ENCODE data around the gene ZNF367.
A peak's percentile ranks its signal among the peaks of the same experiment; 100 is the strongest.

ZNF367 gene

DNA sequence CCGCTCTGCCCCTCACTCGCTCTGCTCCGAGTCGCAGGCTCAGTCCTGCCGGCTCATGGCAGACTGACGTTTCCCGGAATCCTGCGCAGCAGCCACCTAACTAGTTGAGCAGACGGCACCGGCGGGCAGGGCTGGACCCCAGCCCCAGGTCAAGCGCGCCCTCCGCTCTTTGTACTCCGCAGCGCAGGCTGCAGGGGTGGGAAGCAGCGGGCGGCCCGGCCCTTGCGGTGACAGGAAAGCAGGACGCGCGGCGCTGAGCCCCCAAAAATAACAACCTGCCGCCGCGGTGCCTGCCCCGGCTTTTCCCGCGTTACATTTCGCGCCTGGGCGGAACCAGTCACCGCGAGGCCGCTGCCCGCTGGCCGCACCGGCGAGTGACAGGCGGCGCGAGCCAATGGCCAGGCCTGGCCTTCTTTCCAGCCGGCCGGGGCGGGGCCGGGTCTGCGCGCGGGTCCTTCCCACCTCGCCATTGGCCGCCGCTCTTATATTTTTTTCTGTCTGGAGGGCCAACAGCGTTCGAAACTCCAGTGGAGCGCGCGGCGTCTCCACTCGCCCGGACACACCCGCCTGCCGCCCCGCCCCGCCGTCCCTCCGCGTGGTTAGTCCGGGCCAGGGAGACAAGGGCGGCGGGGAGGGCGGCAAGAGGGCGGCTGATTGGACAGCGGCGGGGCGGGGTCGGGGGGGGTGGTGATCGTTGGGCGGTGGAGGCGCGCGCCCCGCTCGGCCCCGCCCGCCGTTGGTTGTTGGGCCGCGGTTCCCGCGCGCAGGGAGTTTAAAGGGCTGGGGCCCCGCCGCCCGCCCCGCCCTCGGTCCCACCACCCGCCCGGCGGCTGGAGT, at the start of gene ZNF367:
TSS of gene ZNF367 (minus strand) at position 288 of the 837 bp plus-strand sequence. CDS start 338 bp downstream, outside the sequence.
- DNase-seq (ENCODE audit: low spot score) = peak; percentile 93

DNA sequence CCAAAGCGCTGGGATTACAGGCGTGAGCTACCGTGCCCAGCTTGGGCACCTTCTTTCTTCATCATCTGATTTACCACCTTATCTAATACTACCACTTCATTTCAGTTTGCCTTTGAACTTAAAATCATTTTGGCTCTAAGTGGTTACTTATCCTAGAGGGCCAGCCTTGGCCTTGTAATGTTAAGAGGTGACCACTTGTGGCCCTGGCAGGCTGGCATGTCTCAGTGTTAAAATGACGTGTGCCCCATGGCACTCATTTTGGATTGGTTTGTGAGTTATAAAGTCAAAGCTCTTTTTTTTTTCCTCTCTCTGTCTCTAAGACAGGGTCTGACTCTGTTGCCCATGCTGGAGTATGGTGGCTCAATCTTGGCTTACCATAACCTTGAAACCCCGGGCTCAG, 49.6 kb upstream of the ZNF367 start:
- no peak for DNase-seq (ENCODE audit: low spot score)

DNA sequence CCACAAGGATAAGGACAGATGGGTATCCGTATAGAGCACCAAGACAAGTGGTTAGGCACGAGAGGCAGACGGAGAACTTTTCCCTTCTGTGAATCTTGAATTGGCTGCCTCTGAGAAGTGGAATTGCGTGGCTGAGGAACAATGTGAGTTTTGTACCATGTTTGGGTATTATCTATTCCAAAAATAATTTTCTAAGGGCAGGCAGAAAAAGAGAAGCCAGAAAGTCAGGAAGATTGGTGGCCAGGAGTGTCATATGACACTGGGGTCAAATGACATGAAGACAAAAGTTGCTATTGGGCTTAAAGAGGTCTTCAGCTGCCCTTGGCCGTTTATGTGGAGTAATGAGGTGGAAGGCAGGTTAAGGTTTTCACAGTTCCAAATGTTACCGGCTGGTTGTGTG, 46.3 kb upstream of the ZNF367 start:
- no peak for DNase-seq (ENCODE audit: low spot score)

DNA sequence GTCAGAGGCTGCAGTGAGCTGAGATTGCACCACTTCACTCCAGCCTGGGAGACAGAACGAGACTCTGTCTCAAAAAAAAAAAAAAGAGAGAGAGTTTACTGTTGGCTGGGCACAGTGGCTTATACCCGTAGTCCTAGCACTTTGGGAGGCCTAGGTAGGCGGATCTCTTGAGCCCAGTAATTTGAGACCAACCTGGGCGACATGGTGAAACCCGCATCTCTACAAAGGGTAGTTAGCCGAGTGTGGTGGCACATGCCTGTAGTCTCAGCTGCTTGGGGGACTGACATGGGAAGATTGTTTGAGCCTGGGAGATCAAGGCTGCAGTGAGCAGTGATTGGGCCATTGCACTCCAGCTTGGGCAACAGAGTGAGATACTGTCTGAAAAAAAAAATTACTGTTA, 44.4 kb upstream of the ZNF367 start:
- no peak for DNase-seq (ENCODE audit: low spot score)

DNA sequence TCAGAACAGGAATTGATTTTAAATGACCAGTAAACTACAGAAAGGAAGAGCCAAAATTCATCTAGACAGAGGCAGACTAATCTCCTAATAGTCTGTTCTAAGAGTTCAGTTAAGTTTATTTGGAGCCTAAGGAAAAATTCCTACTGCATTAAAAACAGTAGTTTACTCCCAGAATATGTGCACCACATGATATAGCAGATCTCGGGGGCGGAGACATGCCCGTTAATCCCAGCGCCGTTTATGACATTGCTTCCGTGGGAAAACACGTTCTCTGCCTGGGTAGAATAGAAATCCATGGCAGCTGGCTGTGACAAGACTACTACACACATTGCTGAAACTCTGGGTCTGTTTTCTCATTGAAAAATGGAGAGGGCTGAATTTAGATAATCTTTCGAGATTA, 43.2 kb upstream of the ZNF367 start:
- no peak for DNase-seq (ENCODE audit: low spot score)

DNA sequence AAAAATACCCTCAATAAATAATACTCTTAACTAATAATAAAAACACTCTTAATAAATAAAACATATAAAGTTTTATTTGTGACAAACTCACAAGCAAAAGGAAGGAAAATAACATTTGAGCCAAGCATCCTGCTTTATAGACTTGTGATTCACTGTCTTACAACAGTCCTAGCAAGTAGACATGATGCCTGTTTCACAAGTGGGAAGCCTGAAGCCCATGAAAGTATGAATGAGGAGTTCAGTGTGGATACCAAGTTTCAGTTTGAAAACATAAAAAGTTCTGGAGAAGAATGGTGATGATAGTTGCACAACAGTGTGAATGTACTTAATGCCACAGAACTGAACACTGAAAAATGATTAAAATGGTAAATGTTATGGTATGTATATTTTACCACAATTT, 42.7 kb upstream of the ZNF367 start:
- no peak for DNase-seq (ENCODE audit: low spot score)

DNA sequence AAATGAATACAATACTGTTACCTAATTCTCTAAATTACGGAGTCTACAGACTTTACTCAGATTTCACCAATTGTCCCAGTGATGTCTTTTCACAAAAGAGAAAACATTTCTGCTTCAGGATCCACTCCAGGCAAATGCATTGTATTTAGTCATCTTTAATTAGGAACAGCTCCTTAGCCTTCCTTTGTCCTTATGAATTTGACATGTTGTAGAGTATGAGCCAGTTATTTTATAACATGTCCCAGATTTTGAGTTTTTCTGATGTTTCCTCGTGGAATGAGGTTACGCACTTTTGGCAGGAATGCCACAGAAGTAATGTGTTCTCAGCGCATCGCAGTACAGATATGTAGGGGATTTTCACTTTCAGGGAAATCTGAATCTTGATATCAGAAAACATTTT, 42.3 kb upstream of the ZNF367 start:
- DNase-seq (ENCODE audit: low spot score) = no peak

DNA sequence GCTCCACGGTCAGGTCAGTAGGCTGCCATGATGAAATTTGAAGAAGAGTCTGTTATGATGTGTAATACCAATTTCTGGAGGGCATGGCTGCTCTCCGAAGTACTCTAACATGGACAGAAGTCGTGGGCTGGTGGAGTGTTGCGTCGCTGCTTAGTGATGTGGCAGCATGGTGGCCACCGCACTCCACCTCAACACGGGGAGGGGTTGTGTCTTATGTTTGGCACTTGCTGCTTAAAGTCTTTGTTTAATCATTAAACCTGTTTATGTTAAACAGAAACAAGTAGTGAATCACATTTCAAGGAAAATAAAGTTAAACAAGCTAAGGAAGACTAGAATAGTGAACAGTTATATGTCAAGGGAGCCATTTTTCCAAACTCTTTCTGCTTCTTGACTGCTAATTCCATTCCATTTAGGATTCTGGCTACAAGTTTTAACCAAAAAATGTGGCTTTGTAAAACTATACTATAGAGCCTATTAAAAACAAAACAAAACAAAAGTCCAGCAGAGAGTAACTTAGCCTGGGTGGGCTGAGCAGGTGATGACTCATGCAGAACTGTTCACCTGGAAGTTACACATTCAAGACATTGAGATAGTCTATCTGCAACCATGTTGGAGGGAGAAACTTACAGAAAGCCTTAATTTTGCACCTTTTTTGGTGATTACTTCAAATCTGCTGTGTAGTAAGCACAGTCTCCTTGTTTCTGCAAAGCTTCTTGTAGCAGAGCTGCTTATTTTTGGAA, 41.3 kb upstream of the ZNF367 start:
- no peak for DNase-seq (ENCODE audit: low spot score)

DNA sequence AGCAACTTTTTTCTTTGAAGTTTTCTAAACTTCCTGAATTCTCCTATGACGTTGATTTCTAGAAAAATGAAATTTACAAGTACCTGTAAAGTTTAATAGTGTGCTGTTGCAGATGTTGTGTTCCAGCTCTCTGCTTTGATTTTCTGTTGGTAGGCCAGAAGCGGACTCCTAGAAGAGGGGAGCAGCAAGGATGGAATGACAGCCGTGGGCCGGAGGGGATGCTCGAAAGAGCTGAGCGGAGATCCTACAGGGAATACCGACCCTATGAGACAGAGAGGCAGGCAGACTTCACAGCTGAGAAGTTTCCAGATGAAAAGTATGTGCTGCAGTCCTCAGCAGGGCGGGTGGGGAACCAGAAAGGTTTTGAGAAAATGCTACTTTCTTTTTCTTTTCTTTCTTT, 40.1 kb upstream of the ZNF367 start:
- no peak for DNase-seq (ENCODE audit: low spot score)

DNA sequence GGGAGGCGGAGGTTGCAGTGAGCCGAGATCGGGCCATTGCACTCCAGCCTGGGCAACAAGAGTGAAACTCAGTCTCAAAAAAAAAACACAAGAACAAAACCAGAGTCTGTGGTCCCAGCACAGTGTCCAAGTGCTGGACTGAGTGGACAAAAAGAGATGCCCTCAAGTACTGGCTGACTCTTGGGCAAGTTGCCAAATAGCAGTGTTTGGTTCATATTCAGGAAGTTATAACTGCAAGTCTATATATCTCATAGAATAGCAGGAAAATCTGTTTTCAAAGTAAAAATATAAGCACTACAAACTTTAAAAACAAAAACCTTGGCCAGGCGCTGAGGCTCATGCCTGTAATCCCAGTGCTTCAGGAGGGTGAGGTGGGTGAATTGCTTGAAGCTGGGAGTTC, 39.1 kb upstream of the ZNF367 start:
- no peak for DNase-seq (ENCODE audit: low spot score)

DNA sequence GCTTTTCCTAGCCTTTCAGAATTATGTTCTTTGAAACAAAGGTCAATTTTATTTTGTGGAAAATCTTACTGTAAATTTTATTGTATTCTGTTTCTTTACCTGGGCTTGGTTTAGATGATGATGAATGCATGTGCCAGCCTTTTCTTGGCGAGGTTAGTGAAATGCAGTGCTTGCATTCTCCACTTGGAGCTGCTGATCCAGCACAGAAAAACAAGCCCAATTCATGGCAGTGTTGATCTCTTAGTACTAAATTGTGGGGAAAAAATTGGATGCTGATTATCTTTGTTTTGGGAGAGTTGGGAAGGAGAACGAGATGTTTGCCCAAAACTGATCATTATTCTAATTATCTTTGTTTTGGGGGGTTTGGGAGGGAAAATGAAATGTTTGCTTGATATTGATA, 35.5 kb upstream of the ZNF367 start:
- no peak for DNase-seq (ENCODE audit: low spot score)

DNA sequence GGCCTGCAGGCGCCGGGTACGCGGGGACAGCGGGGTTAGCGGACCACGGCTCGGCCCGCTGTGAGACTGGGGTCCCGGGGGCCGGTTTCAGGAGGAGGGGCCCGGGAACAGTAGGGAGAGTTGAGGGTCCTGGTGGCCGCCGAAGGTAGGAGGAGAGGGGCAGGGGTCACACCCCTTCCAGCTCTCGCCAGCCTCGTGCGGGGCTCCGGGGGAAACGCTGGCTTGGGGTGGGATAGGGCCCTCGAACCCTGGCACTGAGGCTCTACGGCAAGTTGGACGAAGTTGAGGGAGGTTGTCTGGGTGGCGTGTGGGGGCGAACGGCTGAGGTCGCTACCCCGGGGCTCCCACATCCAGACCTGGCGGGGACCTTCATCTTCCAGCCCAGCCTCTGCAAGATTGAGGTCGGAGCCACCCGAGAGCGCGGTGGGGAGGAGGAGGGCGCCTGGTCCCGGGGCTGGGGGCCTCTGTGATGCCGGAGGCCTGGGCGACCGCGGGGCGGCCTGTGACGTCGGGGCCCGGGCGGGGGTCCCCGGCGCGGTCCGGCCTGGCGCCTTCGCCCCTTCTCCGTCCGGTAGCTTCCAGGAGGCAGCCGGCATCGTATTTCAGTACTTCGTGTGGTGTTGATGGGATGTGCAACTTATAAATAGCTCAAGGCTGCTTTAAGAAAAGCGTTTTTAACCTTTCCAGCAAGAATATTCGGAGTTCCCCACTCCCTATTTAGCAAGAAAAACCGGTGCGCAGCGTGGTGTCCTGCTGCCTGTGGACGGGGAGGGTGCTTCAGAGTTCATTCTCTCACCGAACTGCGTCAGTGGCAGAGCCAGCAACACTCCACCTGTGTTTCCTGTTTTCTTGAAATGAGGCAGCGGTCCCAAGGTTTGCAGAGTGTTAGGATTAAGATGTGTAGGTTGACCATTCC, 32.7 kb upstream of the ZNF367 start:
- DNase-seq (ENCODE audit: low spot score) = no peak

DNA sequence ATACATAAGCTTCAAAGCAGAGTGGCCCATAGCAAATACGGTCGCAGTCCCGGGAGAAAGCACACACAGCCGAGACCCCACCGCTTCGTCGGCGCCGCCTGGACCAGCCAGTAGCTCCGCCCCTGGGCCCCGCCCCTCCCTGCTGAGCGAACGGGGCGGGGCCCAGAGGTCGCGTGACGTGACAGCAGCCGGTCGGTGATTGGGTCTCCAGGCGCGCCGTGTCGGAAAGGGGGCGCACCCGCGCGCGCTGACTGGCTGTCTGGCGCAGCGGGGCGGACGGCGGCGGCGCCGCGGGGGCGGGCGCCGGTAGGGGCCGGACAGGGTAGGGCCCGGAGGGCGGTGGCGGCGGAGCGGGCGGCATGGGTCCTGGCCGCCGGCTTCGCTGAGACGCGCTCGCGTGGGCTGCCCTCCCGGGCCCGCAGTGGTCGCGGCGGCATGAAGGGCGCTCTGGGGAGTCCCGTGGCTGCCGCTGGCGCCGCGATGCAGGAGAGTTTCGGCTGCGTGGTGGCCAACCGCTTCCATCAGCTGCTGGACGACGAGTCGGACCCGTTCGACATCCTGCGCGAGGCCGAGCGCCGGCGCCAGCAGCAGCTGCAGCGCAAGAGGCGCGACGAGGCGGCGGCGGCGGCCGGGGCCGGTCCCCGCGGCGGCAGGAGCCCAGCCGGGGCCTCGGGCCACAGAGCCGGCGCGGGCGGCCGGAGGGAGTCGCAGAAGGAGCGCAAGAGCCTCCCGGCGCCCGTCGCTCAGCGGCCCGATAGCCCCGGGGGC, 31.9 kb upstream of the ZNF367 start, which contains the start of gene HABP4:
TSS of gene HABP4 (plus strand) at position 325 of the 768 bp plus-strand sequence. CDS start at position 436, 111 bp downstream.
- peak; percentile 93 for DNase-seq (ENCODE audit: low spot score)

DNA sequence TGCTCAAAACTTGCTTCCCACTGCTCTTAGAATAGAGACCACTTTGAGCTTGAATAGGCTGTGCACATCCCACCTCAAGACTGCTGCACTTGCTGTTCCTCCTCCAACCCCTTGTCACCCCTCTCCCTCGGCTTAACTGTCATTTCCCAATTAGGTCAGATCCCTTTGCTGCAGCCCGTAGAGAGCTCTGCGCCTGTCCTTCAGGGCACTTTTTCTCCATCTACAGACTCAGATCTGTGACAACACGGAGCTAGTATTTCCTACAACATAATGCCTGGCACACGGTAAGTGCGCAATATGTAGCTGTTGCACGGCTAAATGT, 31.3 kb upstream of the ZNF367 start:
- DNase-seq (ENCODE audit: low spot score) = no peak

DNA sequence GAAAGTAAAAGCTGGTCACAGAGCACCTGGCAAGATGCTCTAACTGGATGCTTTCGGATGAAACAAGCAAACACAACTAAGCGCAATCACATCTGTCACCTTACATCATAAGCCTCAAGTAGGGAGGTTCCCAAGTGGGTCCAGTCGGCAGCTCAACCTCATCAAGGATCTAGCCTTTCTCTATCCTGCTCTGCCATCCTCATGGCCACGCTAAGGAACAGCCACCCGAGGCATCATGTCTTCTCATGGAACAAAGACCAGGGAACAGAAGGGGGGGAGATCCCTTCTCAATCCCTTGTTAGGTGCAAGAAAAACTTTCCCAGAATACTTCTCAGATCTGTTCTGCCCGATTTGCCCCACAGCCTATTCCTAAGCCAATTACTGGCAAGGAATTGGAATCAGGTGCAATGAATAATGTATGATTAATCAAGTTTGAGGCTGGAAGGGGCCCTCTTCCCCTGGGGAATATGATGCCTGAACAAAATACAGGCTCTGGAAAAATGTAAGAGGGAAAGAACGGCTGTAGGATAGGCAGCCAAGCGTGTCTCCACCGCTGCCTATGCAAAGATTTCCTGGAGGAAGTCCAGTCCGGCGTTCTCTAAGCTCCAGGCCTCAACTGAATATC, 30.5 kb upstream of the ZNF367 start:
- DNase-seq (ENCODE audit: low spot score) = no peak

DNA sequence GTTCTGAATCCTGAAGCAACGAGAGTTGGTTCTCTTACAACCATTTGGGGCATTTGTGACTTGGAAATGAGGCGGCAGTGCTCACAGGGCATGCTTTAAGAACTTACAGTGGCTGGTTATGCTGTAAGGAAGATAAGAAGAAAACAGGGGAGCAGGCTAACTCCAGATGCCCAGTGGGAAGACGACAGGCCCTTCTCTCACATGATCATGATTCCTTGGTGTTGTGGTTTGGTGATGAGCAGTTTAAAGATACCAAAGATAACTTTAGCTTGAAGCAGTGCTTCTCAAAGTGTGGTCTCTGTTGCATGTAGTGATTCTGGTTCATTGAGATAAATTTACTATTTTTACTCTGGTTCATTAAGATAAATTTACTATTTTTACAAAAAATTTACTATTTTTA, 29.2 kb upstream of the ZNF367 start:
- DNase-seq (ENCODE audit: low spot score) = no peak

DNA sequence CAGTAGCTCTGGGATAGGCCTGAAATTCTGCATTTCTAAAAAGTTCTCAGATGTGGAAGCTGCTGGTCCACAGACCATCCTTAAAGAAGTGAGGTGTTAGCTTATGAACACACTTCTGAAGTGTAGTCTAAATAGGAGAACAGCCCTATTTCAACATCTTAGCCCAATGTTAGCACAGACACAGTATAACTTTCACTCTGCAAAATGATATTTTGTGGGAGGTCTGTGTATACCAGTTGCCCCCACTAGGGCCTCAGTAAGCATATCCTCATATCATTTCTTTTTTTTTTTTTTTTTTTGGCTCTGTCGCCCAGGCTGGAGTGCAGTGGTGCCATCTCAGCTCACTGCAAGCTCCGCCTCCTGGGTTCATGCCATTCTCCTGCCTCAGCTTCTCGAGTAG, 24.3 kb upstream of the ZNF367 start:
- no peak for DNase-seq (ENCODE audit: low spot score)

DNA sequence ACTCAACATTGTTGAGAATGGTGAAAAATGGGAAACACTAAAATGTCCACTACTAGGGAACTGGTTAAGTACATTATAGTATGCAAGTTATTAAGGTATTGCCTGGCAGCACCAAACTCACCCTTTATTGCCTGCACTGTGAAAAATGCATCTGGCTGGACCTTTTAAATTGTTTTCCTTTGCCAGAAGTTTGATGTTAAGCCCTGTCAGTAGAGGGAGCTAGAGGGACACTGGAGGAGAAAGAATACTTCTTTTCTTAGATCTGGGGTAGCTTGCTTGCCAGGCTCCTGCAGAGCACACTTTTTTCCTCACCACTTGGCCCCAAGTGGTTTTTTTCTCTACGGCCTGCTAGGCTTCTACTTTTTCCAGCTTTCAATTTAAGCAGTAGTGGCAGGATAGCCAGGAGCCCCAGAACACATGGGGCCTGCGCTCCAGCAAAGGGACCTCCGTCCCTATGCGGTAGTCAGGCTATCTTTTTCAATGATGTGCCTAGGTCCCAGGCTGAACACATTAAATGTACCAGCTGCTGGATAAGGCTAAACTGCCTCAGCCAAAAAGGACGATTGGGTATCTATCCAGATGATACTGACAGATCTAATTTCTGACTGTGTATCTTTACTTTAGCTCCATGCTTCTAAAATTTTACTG, 23.8 kb upstream of the ZNF367 start:
- peak; percentile 64 for DNase-seq (ENCODE audit: low spot score)

DNA sequence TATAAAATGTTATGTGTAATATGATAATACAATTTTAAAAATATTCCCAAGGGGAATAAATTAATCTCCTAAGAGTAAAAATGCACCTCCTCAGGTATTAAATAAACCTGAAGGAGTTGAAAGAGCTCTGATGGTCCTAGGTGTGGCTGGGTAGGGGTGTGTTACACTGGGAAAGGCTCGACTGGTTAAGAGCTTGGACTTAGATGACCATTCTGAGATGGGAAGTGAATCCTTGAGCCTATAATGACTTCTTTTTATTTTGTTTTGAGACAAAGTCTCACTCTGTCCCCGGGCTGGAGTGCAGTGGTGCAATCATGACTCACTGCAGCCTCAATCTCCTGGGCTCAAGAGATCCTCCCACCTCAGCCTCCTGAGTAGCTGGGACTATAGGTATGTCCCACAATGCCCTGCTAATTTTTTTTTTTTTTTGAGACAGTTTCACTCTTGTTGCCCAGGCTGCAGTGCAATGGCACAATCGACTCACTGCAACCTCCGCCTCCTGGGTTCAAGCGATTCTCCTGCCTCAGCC, 22.6 kb upstream of the ZNF367 start:
- no peak for DNase-seq (ENCODE audit: low spot score)

DNA sequence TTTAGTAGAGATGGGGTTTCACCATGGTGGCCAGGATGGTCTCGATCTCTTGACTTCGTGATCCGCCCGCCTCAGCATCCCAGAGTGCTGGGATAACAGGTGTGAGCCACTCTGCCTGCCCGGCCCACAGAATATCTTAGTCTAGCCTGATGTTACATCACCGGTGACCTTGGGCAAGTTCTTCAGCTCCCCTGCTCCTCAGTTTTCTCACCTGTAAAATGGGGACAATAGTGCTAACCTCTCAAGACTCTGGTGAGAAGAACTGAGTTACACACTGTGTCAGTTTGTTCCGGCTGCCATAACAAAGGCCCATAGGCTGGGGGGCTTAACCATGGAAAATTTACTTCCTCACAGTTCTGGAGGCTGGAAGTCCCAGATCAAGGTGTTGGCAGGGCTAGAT, 19.3 kb upstream of the ZNF367 start:
- DNase-seq (ENCODE audit: low spot score) = no peak
